ENCODE results near the gene SAE1. TPM values are rescaled to one million over a fixed set of nuclear protein-coding genes. Genes with fewer than 3 reads are reported as not detected.

SAE1 gene
- total RNA-seq, 1 experiment from 2014 or later: 140 TPM

- Histone ChIP-seq H3K36me3 (ENCODE audit: control insufficient read depth, insufficient read depth, low read length) (no peaks in the 10 kb centered on the region; the same call in 1 of the 2 replicates), H3K4me1 (ENCODE audit: control insufficient read depth, insufficient read depth, low read length) (peaks cover 34% of the 10 kb centered on the region), H3K27ac (ENCODE audit: low read length) (no peak overlapping the region), H3K4me3 (ENCODE audit: low read depth in 2 of 2, low read length in 2 of 2) (no peak overlapping the region), H3K9me3 (ENCODE audit: control insufficient read depth, insufficient read depth, low read depth, low read length) (no peaks in the 10 kb centered on the region), H3K27me3 (ENCODE audit: control insufficient read depth, insufficient read depth, low read length) (no peaks in the 10 kb centered on the region)
- in situ Hi-C loops (cut with HindIII; ENCODE audit: low pct_unique_long_range_greater_than_20kb, low sequenced_read_pairs) (no loop called here), intact Hi-C loops (cut with micrococcal nuclease; ENCODE audit: unreplicated experiment) (no loop called here)
- ATAC-seq (no peak), DNase-seq (ENCODE audit: low read depth, low spot score) (no peak)
- BruUV-seq (replicated peaks): no TSS peak
- ChIA-PET POLR2A (interaction anchor here (0.6 kb wide), 1 partner anchor 276 kb away, joined by 4 read pairs; no protein-coding TSS in a partner anchor), CTCF (no interaction called here)
- no peak for TF ChIP-seq CTCF (IDR thresholded peaks at IDR 0.05)
- no peak for TF ChIP-seq TCF7L2 (IDR thresholded peaks at IDR 0.05; ENCODE audit: low read depth, low read length)
- TF ChIP-seq POLR2AphosphoS5 (IDR thresholded peaks at IDR 0.05; ENCODE audit: low read depth, low read length): no peak
- no peak for TF ChIP-seq SIN3A (IDR thresholded peaks at IDR 0.05; ENCODE audit: borderline replicate concordance, insufficient read depth, low read depth, low read length)
- no peak for TF ChIP-seq REST (IDR thresholded peaks at IDR 0.05; ENCODE audit: insufficient read depth in 1 of 2, low read depth in 2 of 2, low read length in 1 of 2)
These were observed 24.8 kb upstream of the SAE1 start for GRCh38 chr19:47105874-47106273.

GRCh38 chr19:47106821-47107201, 23.8 kb upstream of the SAE1 start:
- intact Hi-C loops (cut with micrococcal nuclease; ENCODE audit: unreplicated experiment) (no loop called here), in situ Hi-C loops (cut with HindIII; ENCODE audit: low pct_unique_long_range_greater_than_20kb, low sequenced_read_pairs) (no loop called here)
- H3K27ac ChIP-seq (ENCODE audit: low read length): peak overlapping the region; percentile 98
- no TSS peak for BruUV-seq (replicated peaks)
- H3K9me3 ChIP-seq (ENCODE audit: control insufficient read depth, insufficient read depth, low read depth, low read length): no peaks in the 10 kb centered on the region
- H3K4me3 ChIP-seq (ENCODE audit: low read depth in 2 of 2, low read length in 2 of 2): no peak overlapping the region
- DNase-seq (ENCODE audit: low read depth, low spot score) (no peak), ATAC-seq (no peak)
- no peak for TF ChIP-seq REST (IDR thresholded peaks at IDR 0.05; ENCODE audit: insufficient read depth in 1 of 2, low read depth in 2 of 2, low read length in 1 of 2)
- no peak for TF ChIP-seq CTCF (IDR thresholded peaks at IDR 0.05)
- TF ChIP-seq POLR2AphosphoS5 (IDR thresholded peaks at IDR 0.05; ENCODE audit: low read depth, low read length): no peak
- TF ChIP-seq TCF7L2 (IDR thresholded peaks at IDR 0.05; ENCODE audit: low read depth, low read length): no peak
- H3K27me3 ChIP-seq (ENCODE audit: control insufficient read depth, insufficient read depth, low read length): no peaks in the 10 kb centered on the region
- peaks cover 34% of the 10 kb centered on the region for H3K4me1 ChIP-seq (ENCODE audit: control insufficient read depth, insufficient read depth, low read length)
- POLR2A ChIA-PET: interaction anchor here (0.6 kb wide), 1 partner anchor 277 kb away, joined by 4 read pairs; no protein-coding TSS in a partner anchor
- H3K36me3 ChIP-seq (ENCODE audit: control insufficient read depth, insufficient read depth, low read length): no peaks in the 10 kb centered on the region; the same call in 1 of the 2 replicates
- CTCF ChIA-PET: no interaction called here

Measured in Panc1 (cell line).